Body of pancreas (tissue), 4 donors: ENCODE measurements around the gene CDCP1. TPM values are rescaled to one million over a fixed set of nuclear protein-coding genes. Genes with fewer than 3 reads are reported as not detected.

Experiments
- ATAC-seq: fragments of 150-250 bp; one replicate; pipeline ENCODE4 v1.9.1; 2016
- DNase-seq, 4 donors: peaks; one replicate each; pipeline ENCODE4 v3.0.0-alpha.2; 2019
- H3K27ac ChIP-seq, 4 donors: fragments of 200-600 bp; sonication (generic); 1 replicate in 3 of 4; 2 replicates in 1 of 4; pipeline versions ENCODE4 v1.5.1 to v1.6.1; 2016 to 2019; ENCODE audit warnings: mild to moderate bottlenecking in 1 of 4, mixed read lengths in 1 of 4, moderate library complexity in 1 of 4
- H3K27me3 ChIP-seq, 2 donors: fragments of 200-600 bp; sonication (generic); one replicate each; pipeline ENCODE4 v1.6.0; 2016; ENCODE audit warnings: mild to moderate bottlenecking in 1 of 2
- H3K36me3 ChIP-seq, 2 donors: fragments of 200-600 bp; sonication (generic); replicated peaks in 1 of 2; 2 replicates each; pipeline ENCODE4 v1.5.1; 2016; ENCODE audit warnings: low read depth in 2 of 2; ENCODE audit not compliant: insufficient read depth in 1 of 2
- H3K4me1 ChIP-seq: fragments of 200-600 bp; sonication (generic); one replicate; pipeline ENCODE4 v1.6.0; 2016
- H3K4me3 ChIP-seq, 2 donors: fragments of 200-600 bp; sonication (generic); 1 replicate in 1 of 2; 2 replicates in 1 of 2; pipeline ENCODE4 v1.5.1; 2016 to 2019
- H3K9me3 ChIP-seq, 3 donors: fragments of 200-600 bp; sonication (generic); 1 replicate in 2 of 3; 2 replicates in 1 of 3; pipeline ENCODE4 v1.5.1; 2016
- CTCF ChIP-seq, 7 experiments: fragments of 450-650 bp in 4 of 7; fragments of 200-600 bp in 3 of 7; sonication (generic) in 3 of 7; IDR thresholded peaks; one replicate each; pipeline ENCODE4 v1.5.1; 2016 to 2019; ENCODE audit warnings: antibody characterized with exemption in 7 of 7
- POLR2A ChIP-seq, 3 donors: fragments of 450-650 bp; IDR thresholded peaks; one replicate each; pipeline ENCODE4 v1.6.1; 2016; ENCODE audit warnings: antibody characterized with exemption in 3 of 3, mild to moderate bottlenecking in 2 of 3
- WGBS, 2 donors: methylation state at CpG; one replicate each; pipeline ENCODE4 v1.1.5; 2017; 5-methylcytosine and 5-hydroxymethylcytosine counted together
- intact Hi-C: fragments of 100-400 bp; cut with DNase I; formaldehyde crosslinking; loops from one replicate; pipeline ENCODE4 v1.15.1; 2023
- total RNA-seq, 2 donors: library from RNA; depleted of rRNA; stranded (reverse); fragments of >200 nt; gene quantifications; one replicate each; pipeline ENCODE4 v1.1.0, GENCODE V29; 2016

CDCP1 gene
- total RNA-seq, 2 donors from 2014 or later = 6.2 to 6.3 TPM

GRCh38 chr3:45163481-45163880 is 17.3 kb upstream of the CDCP1 start:
- H3K36me3 ChIP-seq = no peaks in the 10 kb centered on the region
- peaks cover 18% of the 10 kb centered on the region for H3K4me1 ChIP-seq
- H3K27ac ChIP-seq = no peak overlapping the region
- no peak for ATAC-seq
- no peak for TF ChIP-seq CTCF (IDR thresholded peaks at IDR 0.05)
- no peak for TF ChIP-seq POLR2A (IDR thresholded peaks at IDR 0.05)
- H3K4me3 ChIP-seq = no peak overlapping the region
- no peak for DNase-seq
- WGBS, 2 donors = 37 to 46% methylated on average over 5 to 6 of the region's 6 CpGs
- no peaks in the 10 kb centered on the region for H3K27me3 ChIP-seq
- no peaks in the 10 kb centered on the region for H3K9me3 ChIP-seq
- intact Hi-C loops = no loop called here

GRCh38 chr3:45154641-45155147 is 8.5 kb upstream of the CDCP1 start:
- H3K27ac ChIP-seq = no peak overlapping the region
- H3K36me3 ChIP-seq = no peaks in the 10 kb centered on the region
- WGBS, 2 donors = 76 to 84% methylated on average over 5 to 6 of the region's 6 CpGs
- intact Hi-C loops = no loop called here
- H3K4me1 ChIP-seq = no peaks in the 10 kb centered on the region
- TF ChIP-seq CTCF (IDR thresholded peaks at IDR 0.05) (no peak), POLR2A (IDR thresholded peaks at IDR 0.05) (no peak)
- ATAC-seq = no peak
- no peak overlapping the region for H3K4me3 ChIP-seq
- no peak for DNase-seq
- H3K9me3 ChIP-seq = no peaks in the 10 kb centered on the region
- H3K27me3 ChIP-seq = no peaks in the 10 kb centered on the region

- no peak overlapping the region for H3K27ac ChIP-seq
- H3K4me3 ChIP-seq = no peak overlapping the region
- DNase-seq = no peak
- H3K9me3 ChIP-seq = no peaks in the 10 kb centered on the region
- WGBS, 2 donors = 50 to 56% methylated on average over 4 to 5 of the region's 5 CpGs
- no peak for ATAC-seq
- no peak for TF ChIP-seq CTCF (IDR thresholded peaks at IDR 0.05)
- no peak for TF ChIP-seq POLR2A (IDR thresholded peaks at IDR 0.05)
- H3K36me3 ChIP-seq = no peaks in the 10 kb centered on the region
- H3K4me1 ChIP-seq = no peaks in the 10 kb centered on the region
- no peaks in the 10 kb centered on the region for H3K27me3 ChIP-seq
- intact Hi-C loops = no loop called here
Measured at GRCh38 chr3:45153658-45154437, 7.7 kb upstream of the CDCP1 start.

- TF ChIP-seq POLR2A (IDR thresholded peaks at IDR 0.05) (no peak), CTCF (IDR thresholded peaks at IDR 0.05) (no peak)
- WGBS, 2 donors = 0 to 88% methylated on average over 1 of the region's 1 CpG
- H3K4me3 ChIP-seq = no peak overlapping the region
- H3K27me3 ChIP-seq = no peaks in the 10 kb centered on the region
- H3K27ac ChIP-seq = no peak overlapping the region
- no peak for DNase-seq
- intact Hi-C loops = no loop called here
- no peaks in the 10 kb centered on the region for H3K9me3 ChIP-seq
- ATAC-seq = no peak
- no peaks in the 10 kb centered on the region for H3K4me1 ChIP-seq
- no peaks in the 10 kb centered on the region for H3K36me3 ChIP-seq
Measured at GRCh38 chr3:45152307-45152706, 6.1 kb upstream of the CDCP1 start.

DNA sequence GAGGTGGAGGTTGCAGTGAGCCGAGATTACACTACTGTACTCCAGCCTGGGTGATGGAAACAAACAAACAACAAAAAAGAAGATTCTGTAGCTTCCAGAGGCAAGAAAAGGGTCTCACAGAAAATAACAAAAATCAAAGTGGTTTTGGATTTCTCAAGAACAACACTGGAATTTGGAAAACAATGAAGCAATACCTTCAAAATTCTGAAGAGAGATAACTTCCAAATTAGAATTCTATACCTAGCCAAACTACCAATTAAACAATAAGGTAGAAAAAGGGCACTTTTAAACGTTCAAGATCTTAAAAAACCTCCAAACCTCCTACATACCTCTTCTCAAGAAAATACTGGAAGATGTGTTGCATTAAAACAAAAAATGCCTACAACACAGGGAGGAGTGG is 4.9 kb upstream of the CDCP1 start:
- Histone ChIP-seq H3K4me1 (no peaks in the 10 kb centered on the region), H3K36me3 (no peaks in the 10 kb centered on the region), H3K4me3 (no peak overlapping the region), H3K9me3 (no peaks in the 10 kb centered on the region), H3K27me3 (no peaks in the 10 kb centered on the region), H3K27ac (no peak overlapping the region)
- no peak for ATAC-seq
- 24 to 63% methylated on average over 2 of the region's 2 CpGs for WGBS, 2 donors
- TF ChIP-seq POLR2A (IDR thresholded peaks at IDR 0.05) (no peak), CTCF (IDR thresholded peaks at IDR 0.05) (no peak)
- intact Hi-C loops = no loop called here
- no peak for DNase-seq
